Measurements from ENCODE around the gene FAM43B. TPM values are rescaled to one million over a fixed set of nuclear protein-coding genes. Genes with fewer than 3 reads are reported as not detected.

The FAM43B gene
- total RNA-seq, 2 donors from 2014 or later, result not detected

Other genes with a start within 250 kb of the FAM43B start
- 1 to 10 TPM; 5.3 to 6.3 TPM for gene CAMK2N1, start 66.4 kb upstream of the FAM43B start, total RNA-seq
- 10 to 100 TPM; 14.7 to 21.8 TPM for gene MUL1, start 44.4 kb upstream of the FAM43B start, total RNA-seq
- 1 to 10 TPM in 1 of 2 donors, not detected in 1; 1.1 TPM for gene CDA, start 36.5 kb downstream of the FAM43B start, total RNA-seq
- gene PINK1, start 80.9 kb downstream of the FAM43B start, total RNA-seq, result 1 to 10 TPM; 9.6 to 9.8 TPM
- gene DDOST, start 108.8 kb downstream of the FAM43B start, total RNA-seq, result 100 to 1,000 TPM; 104 to 112 TPM
- under 1 TPM in 1 of 2 donors, not detected in 1; 0.42 TPM for gene KIF17, start 165.4 kb downstream of the FAM43B start, total RNA-seq
- not detected for gene SH2D5, start 180.1 kb downstream of the FAM43B start, total RNA-seq
- gene HP1BP3, start 234.7 kb downstream of the FAM43B start, total RNA-seq, result 100 to 1,000 TPM; 210 to 230 TPM